Fibroblast of lung (primary cell): ENCODE data around the gene RAPH1. TPM values are rescaled to one million over a fixed set of nuclear protein-coding genes. Genes with fewer than 3 reads are reported as not detected.

ENCODE experiments used
- DNase-seq, 2 donors: peaks; one replicate each; pipeline versions ENCODE4 v3.0.0 to v3.0.0-alpha.2; 2010; ENCODE audit warnings: low read depth in 2 of 2
- H2AFZ ChIP-seq: 2 replicates; pipeline ENCODE4 v1.5.1; 2012; ENCODE audit warnings: low read length, control low read depth, inconsistent platforms
- H3K27ac ChIP-seq: 2 replicates; pipeline ENCODE4 v1.5.1; 2011; ENCODE audit warnings: low read length, control low read depth; ENCODE audit not compliant: insufficient read depth
- H3K27me3 ChIP-seq: 2 replicates; pipeline ENCODE4 v1.5.1; 2011; ENCODE audit warnings: mild to moderate bottlenecking, low read length; ENCODE audit not compliant: control insufficient read depth, insufficient read depth
- H3K36me3 ChIP-seq: 2 replicates; pipeline ENCODE4 v1.5.1; 2011; ENCODE audit warnings: low read length; ENCODE audit not compliant: control insufficient read depth, insufficient read depth
- H3K4me1 ChIP-seq: 2 replicates; pipeline ENCODE4 v1.5.1; 2011; ENCODE audit warnings: low read length; ENCODE audit not compliant: control insufficient read depth, insufficient read depth; ENCODE audit errors: extremely low read depth
- H3K4me2 ChIP-seq: 2 replicates; pipeline ENCODE4 v1.5.1; 2011; ENCODE audit warnings: low read length, control low read depth; ENCODE audit not compliant: insufficient read depth; ENCODE audit errors: extremely low read depth
- H3K4me3 ChIP-seq, 4 experiments: fragments of 200-600 bp in 1 of 4; sonication (generic) in 1 of 4; replicated peaks in 1 of 4; 2 replicates each; pipeline ENCODE4 v1.5.1; 2011 to 2016; ENCODE audit warnings: low read length in 4 of 4, low read depth in 3 of 4, mild to moderate bottlenecking in 3 of 4, control low read depth in 2 of 4, inconsistent platforms in 1 of 4, mixed read lengths in 1 of 4; ENCODE audit not compliant: insufficient read depth in 1 of 4; ENCODE audit errors: control extremely low read depth in 1 of 4
- H3K79me2 ChIP-seq: 2 replicates; pipeline ENCODE4 v1.5.1; 2012; ENCODE audit warnings: mild to moderate bottlenecking, low read length, inconsistent platforms; ENCODE audit not compliant: control insufficient read depth, insufficient read depth
- H3K9ac ChIP-seq: 2 replicates; pipeline ENCODE4 v1.5.1; 2011; ENCODE audit warnings: mild to moderate bottlenecking, low read length, control low read depth; ENCODE audit not compliant: insufficient read depth
- H3K9me3 ChIP-seq: 2 replicates; pipeline ENCODE4 v1.5.1; 2012; ENCODE audit warnings: low read depth, low read length; ENCODE audit not compliant: control insufficient read depth, insufficient read depth
- H4K20me1 ChIP-seq: 2 replicates; pipeline ENCODE4 v1.5.1; 2011; ENCODE audit warnings: low read length; ENCODE audit not compliant: control insufficient read depth, insufficient read depth; ENCODE audit errors: extremely low read depth
- CTCF ChIP-seq, 2 donors: IDR thresholded peaks in 1 of 2; conservative IDR thresholded peaks in 1 of 2; 1 replicate in 1 of 2; 2 replicates in 1 of 2; pipeline ENCODE4 v1.5.1; 2011 to 2012; ENCODE audit warnings: low read length in 2 of 2, control low read depth in 1 of 2, inconsistent platforms in 1 of 2, low read depth in 1 of 2, mild to moderate bottlenecking in 1 of 2
- EZH2 ChIP-seq: IDR thresholded peaks from 2 replicates; pipeline ENCODE4 v1.5.1; 2012; ENCODE audit warnings: low read length, control low read depth, mild to moderate bottlenecking; ENCODE audit errors: missing control alignments
- polyA plus RNA-seq, 2 donors: library from polyadenylated mRNA; depleted of rRNA in 1 of 2; stranded (reverse) in 1 of 2; unstranded in 1 of 2; fragments of >200 nt; gene quantifications; 2 replicates each; pipeline ENCODE4 v1.2.1, GENCODE V29; 2011 to 2012; ENCODE audit warnings: missing spikeins in 1 of 2
- total RNA-seq: library from RNA; depleted of rRNA; stranded (reverse); fragments of >200 nt; gene quantifications from 2 replicates; pipeline ENCODE4 v1.2.1, GENCODE V29; 2014

Gene RAPH1
- total and polyA plus RNA-seq, 2 donors (not counting 1 experiment from before 2014, with no cell fraction given), result 14.1 to 21.1 TPM

GRCh38 chr2:203551778-203552177 lies 16.7 kb upstream of the RAPH1 start:
- no peaks in the 10 kb centered on the region for H3K9me3 ChIP-seq
- no peaks in the 10 kb centered on the region for H3K27me3 ChIP-seq
- H3K4me1 ChIP-seq, result no peaks in the 10 kb centered on the region
- no peak overlapping the region for H3K4me2 ChIP-seq
- H3K79me2 ChIP-seq, result no peaks in the 10 kb centered on the region
- H3K4me3 ChIP-seq, result no peak overlapping the region
- TF ChIP-seq EZH2, result no peak
- no peak for TF ChIP-seq CTCF (conservative IDR thresholded peaks at IDR 0.05 in 1 of 2, IDR thresholded peaks at IDR 0.05 in 1 of 2; ENCODE audit: low read depth in 1 of 2, low read length in 2 of 2)
- no peaks in the 10 kb centered on the region for H4K20me1 ChIP-seq
- peak; percentile 10 to 58 for DNase-seq
- no peak overlapping the region for H2AFZ ChIP-seq
- H3K36me3 ChIP-seq, result no peaks in the 10 kb centered on the region
- no peak overlapping the region for H3K27ac ChIP-seq
- H3K9ac ChIP-seq, result no peak overlapping the region

GRCh38 chr2:203550266-203550665 lies 15.2 kb upstream of the RAPH1 start:
- Histone ChIP-seq H3K9ac (no peak overlapping the region), H3K4me1 (no peaks in the 10 kb centered on the region), H3K36me3 (no peaks in the 10 kb centered on the region), H3K9me3 (no peaks in the 10 kb centered on the region), H3K79me2 (no peaks in the 10 kb centered on the region), H3K27ac (no peak overlapping the region), H3K27me3 (no peaks in the 10 kb centered on the region), H4K20me1 (no peaks in the 10 kb centered on the region), H3K4me2 (no peak overlapping the region), H3K4me3 (no peak overlapping the region), H2AFZ (no peak overlapping the region)
- DNase-seq, result no peak
- TF ChIP-seq CTCF (conservative IDR thresholded peaks at IDR 0.05 in 1 of 2, IDR thresholded peaks at IDR 0.05 in 1 of 2; ENCODE audit: low read depth in 1 of 2, low read length in 2 of 2), result no peak
- no peak for TF ChIP-seq EZH2

GRCh38 chr2:203549406-203549805 lies 14.3 kb upstream of the RAPH1 start:
- no peaks in the 10 kb centered on the region for H3K4me1 ChIP-seq
- H3K4me2 ChIP-seq, result no peak overlapping the region
- H4K20me1 ChIP-seq, result no peaks in the 10 kb centered on the region
- no peak overlapping the region for H2AFZ ChIP-seq
- no peak for TF ChIP-seq EZH2
- TF ChIP-seq CTCF (conservative IDR thresholded peaks at IDR 0.05 in 1 of 2, IDR thresholded peaks at IDR 0.05 in 1 of 2; ENCODE audit: low read depth in 1 of 2, low read length in 2 of 2), result no peak
- DNase-seq, result peak in 1 of 2 donors; percentile 42
- H3K4me3 ChIP-seq, result no peak overlapping the region
- no peak overlapping the region for H3K27ac ChIP-seq
- H3K36me3 ChIP-seq, result no peaks in the 10 kb centered on the region
- H3K9ac ChIP-seq, result no peak overlapping the region
- H3K79me2 ChIP-seq, result no peaks in the 10 kb centered on the region
- H3K27me3 ChIP-seq, result no peaks in the 10 kb centered on the region
- H3K9me3 ChIP-seq, result no peaks in the 10 kb centered on the region
